Ovary (tissue), 9 donors: Measurements from ENCODE around the gene COX6A1. TPM values are rescaled to one million over a fixed set of nuclear protein-coding genes. Genes with fewer than 3 reads are reported as not detected.

Experiments used
- DNase-seq, 5 donors: peaks; one replicate each; pipeline ENCODE4 v3.0.0-alpha.2; 2019 to 2020
- H3K27ac ChIP-seq, 2 donors: fragments of 200-600 bp; one replicate each; pipeline versions ENCODE4 v1.5.1 to v1.8.0; 2019 to 2022
- H3K27me3 ChIP-seq: fragments of 200-600 bp; one replicate; pipeline ENCODE4 v1.8.0; 2022
- H3K36me3 ChIP-seq: fragments of 200-600 bp; sonication (generic); one replicate; pipeline ENCODE4 v1.5.1; 2019
- H3K4me1 ChIP-seq: one replicate; pipeline ENCODE4 v1.8.1; 2013; ENCODE audit warnings: mild to moderate bottlenecking, moderate library complexity; ENCODE audit not compliant: insufficient read depth
- H3K4me3 ChIP-seq: fragments of 200-600 bp; sonication (generic); one replicate; pipeline ENCODE4 v1.5.1; 2017
- H3K9me3 ChIP-seq, 2 donors: fragments of 200-600 bp in 1 of 2; sonication (generic) in 1 of 2; one replicate each; pipeline versions ENCODE4 v1.5.1 to v1.8.1; 2013 to 2019; ENCODE audit warnings: mild to moderate bottlenecking in 1 of 2, moderate library complexity in 1 of 2
- CTCF ChIP-seq, 3 donors: fragments of 450-650 bp in 2 of 3; fragments of 200-600 bp in 1 of 3; IDR thresholded peaks; one replicate each; pipeline versions ENCODE4 v1.5.1 to v1.8.0; 2016 to 2022; ENCODE audit warnings: antibody characterized with exemption in 3 of 3, mild to moderate bottlenecking in 1 of 3
- EP300 ChIP-seq: sonication (generic); formaldehyde crosslinking; IDR thresholded peaks from one replicate; pipeline ENCODE4 v1.6.1; 2017; ENCODE audit warnings: antibody characterized with exemption
- POLR2A ChIP-seq: fragments of 450-650 bp; IDR thresholded peaks from one replicate; pipeline ENCODE4 v1.6.1; 2017; ENCODE audit warnings: antibody characterized with exemption, mild to moderate bottlenecking, moderate library complexity
- WGBS, 3 donors: extraction: QIAGEN DNeasy Blood & Tissue Kit in 1 of 3; methylation state at CpG; one replicate each; pipeline versions ENCODE4 v1.1.5 to v1.1.7; 2013 to 2017; 5-methylcytosine and 5-hydroxymethylcytosine counted together
- intact Hi-C, 4 donors: fragments of 100-400 bp; cut with DNase I; formaldehyde crosslinking; loops; one replicate each; pipeline versions ENCODE4 v1.11.0 to v1.15.1; 2022 to 2023
- polyA plus RNA-seq, 2 donors: library from polyadenylated mRNA; stranded (reverse); fragments of 200-250 nt in 1 of 2; fragments of 350-450 nt in 1 of 2; fragmentation: Illumina TruSeq in 1 of 2; extraction: RNeasy Lipid Tissue Mini Kit (QIAGEN cat#74804) in 1 of 2; gene quantifications; one replicate each; pipeline ENCODE4 v1.2.3, GENCODE V29; 2013 to 2014
- total RNA-seq, 7 donors: library from RNA; depleted of rRNA in 2 of 7; stranded (reverse); fragments of >200 nt in 2 of 7; fragmentation: NEBNext Ultra II Directional in 3 of 7; extraction: Animal tissue kit (Norgen Biotek cat#: 25700) in 3 of 7; gene quantifications; one replicate each; pipeline versions ENCODE4 v1.1.0 to v1.2.4, GENCODE V29; 2016 to 2023
- donor health status: DM: no; HTN: no; CAD: no; lungs with moderate emphysema.
- donor health status: DM: no; HTN: no; CAD: no.
- donor health status: Bipolar disorder and iron deficiency.
- donor health status: DM: yes; HTN: yes; CAD: no.
- donor health status: DM: no; HTN: no; CAD: no.
- donor health status: DM: yes; HTN: yes; CAD: no.

The COX6A1 gene
- total and polyA plus RNA-seq, 9 donors = 182 to 633 (median 208) TPM

GRCh38 chr12:120453060-120453750, 15.3 kb downstream of the COX6A1 start:
- Histone ChIP-seq H3K4me3 (no peak overlapping the region), H3K27ac (no peak overlapping the region), H3K4me1 (no peaks in the 10 kb centered on the region), H3K9me3 (no peaks in the 10 kb centered on the region), H3K36me3 (no peaks in the 10 kb centered on the region), H3K27me3 (no peaks in the 10 kb centered on the region)
- intact Hi-C loops = no loop called here
- TF ChIP-seq CTCF (IDR thresholded peaks at IDR 0.05) = no peak
- no peak for TF ChIP-seq EP300
- no peak for TF ChIP-seq POLR2A
- DNase-seq = no peak
- 89 to 93% (median 90%) methylated on average over 3 of the region's 3 CpGs for WGBS, 3 donors

- H3K36me3 ChIP-seq = no peaks in the 10 kb centered on the region
- H3K9me3 ChIP-seq = no peaks in the 10 kb centered on the region
- no peak for DNase-seq
- intact Hi-C loops = no loop called here
- TF ChIP-seq EP300 (no peak), POLR2A (no peak), CTCF (IDR thresholded peaks at IDR 0.05) (no peak)
- 64 to 75% (median 68%) methylated on average over 4 of the region's 4 CpGs for WGBS, 3 donors
- H3K4me3 ChIP-seq = no peak overlapping the region
- no peaks in the 10 kb centered on the region for H3K27me3 ChIP-seq
- no peak overlapping the region for H3K27ac ChIP-seq
- H3K4me1 ChIP-seq = no peaks in the 10 kb centered on the region
Measured at GRCh38 chr12:120453977-120454376, 16.1 kb downstream of the COX6A1 start.

GRCh38 chr12:120455302-120455701, 17.4 kb downstream of the COX6A1 start:
- no peak for DNase-seq
- 77 to 83% (median 79%) methylated on average over 7 of the region's 7 CpGs for WGBS, 3 donors

GRCh38 chr12:120457133-120457532, 19.2 kb downstream of the COX6A1 start:
- TF ChIP-seq EP300 (no peak), CTCF (IDR thresholded peaks at IDR 0.05) (no peak), POLR2A (no peak)
- Histone ChIP-seq H3K36me3 (no peaks in the 10 kb centered on the region), H3K27me3 (no peaks in the 10 kb centered on the region), H3K9me3 (no peaks in the 10 kb centered on the region), H3K27ac (no peak overlapping the region), H3K4me1 (no peaks in the 10 kb centered on the region), H3K4me3 (no peak overlapping the region)
- WGBS, 3 donors = 61 to 63% (median 62%) methylated on average over 6 of the region's 6 CpGs
- no peak for DNase-seq
- intact Hi-C loops = no loop called here

More at GRCh38 chr12:120455302-120455701, 17.4 kb downstream of the COX6A1 start:
- Histone ChIP-seq H3K36me3 (no peaks in the 10 kb centered on the region), H3K9me3 (no peaks in the 10 kb centered on the region), H3K4me1 (no peaks in the 10 kb centered on the region), H3K4me3 (no peak overlapping the region), H3K27ac (no peak overlapping the region), H3K27me3 (no peaks in the 10 kb centered on the region)
- TF ChIP-seq CTCF (IDR thresholded peaks at IDR 0.05) (no peak), POLR2A (no peak), EP300 (no peak)
- intact Hi-C loops = no loop called here
